Kidney (tissue), 14 donors: Measurements from ENCODE around the gene NFIL3. TPM values are rescaled to one million over a fixed set of nuclear protein-coding genes. Genes with fewer than 3 reads are reported as not detected.
"Not testable (repeated sequence)": the region's sequence is repeated elsewhere in the genome, so short reads cannot be mapped to it uniquely, and the experiment has no call there.

Experiments used
- DNase-seq, 5 donors: peaks; one replicate each; pipeline ENCODE4 v3.0.0-alpha.2; 2013 to 2020
- FAIRE-seq: peaks from 2 replicates; lab custom pipeline; 2012; peaks lifted over from hg19 to GRCh38; lab: Jason Lieb, UNC
- H3K27ac ChIP-seq, 2 donors: one replicate each; pipeline ENCODE4 v1.7.0; 2013; ENCODE audit warnings: low read depth in 2 of 2, low read length in 2 of 2, inconsistent platforms in 1 of 2
- H3K27me3 ChIP-seq: one replicate; pipeline ENCODE4 v1.7.1; 2013; ENCODE audit warnings: low read length, inconsistent platforms; ENCODE audit not compliant: control insufficient read depth, insufficient read depth
- H3K36me3 ChIP-seq, 3 donors: one replicate each; pipeline versions ENCODE4 v1.7.0 to v1.7.1; 2013; ENCODE audit warnings: low read length in 3 of 3, control low read depth in 1 of 3, inconsistent platforms in 1 of 3; ENCODE audit not compliant: insufficient read depth in 3 of 3, control insufficient read depth in 2 of 3
- H3K4me1 ChIP-seq, 3 donors: one replicate each; pipeline versions ENCODE4 v1.7.0 to v1.7.1; 2013; ENCODE audit warnings: low read length in 3 of 3, inconsistent platforms in 1 of 3, low read depth in 1 of 3; ENCODE audit not compliant: control insufficient read depth in 2 of 3, insufficient read depth in 2 of 3
- H3K4me3 ChIP-seq, 3 donors: one replicate each; pipeline versions ENCODE4 v1.7.0 to v1.8.1; 2013; ENCODE audit warnings: low read length in 3 of 3, control low read depth in 1 of 3, inconsistent platforms in 1 of 3
- H3K9ac ChIP-seq, 3 donors: one replicate each; pipeline versions ENCODE4 v1.7.0 to v1.7.1; 2013; ENCODE audit warnings: low read length in 3 of 3, control low read depth in 1 of 3, inconsistent platforms in 1 of 3
- H3K9me3 ChIP-seq, 3 donors: one replicate each; pipeline versions ENCODE4 v1.7.0 to v1.7.1; 2013; ENCODE audit warnings: low read length in 3 of 3, control low read depth in 1 of 3, inconsistent platforms in 1 of 3; ENCODE audit not compliant: control insufficient read depth in 2 of 3, insufficient read depth in 1 of 3
- CTCF ChIP-seq: IDR thresholded peaks from 3 replicates; pipeline ENCODE4 v1.5.1; 2012; ENCODE audit warnings: mild to moderate bottlenecking, moderate library complexity, borderline replicate concordance; ENCODE audit not compliant: insufficient read depth; ENCODE audit errors: extremely low read depth
- intact Hi-C: fragments of 100-400 bp; cut with DNase I; formaldehyde crosslinking; loops from one replicate; pipeline ENCODE4 v1.11.1; 2022
- polyA plus RNA-seq: library from polyadenylated mRNA; stranded (reverse); fragments of 350-450 nt; fragmentation: Illumina TruSeq; extraction: RNeasy Lipid Tissue Mini Kit (QIAGEN cat#74804); gene quantifications from one replicate; pipeline ENCODE4 v1.2.3, GENCODE V29; 2014; ENCODE audit warnings: low read depth, low replicate concordance; ENCODE audit not compliant: insufficient read depth
- total RNA-seq: library from RNA; stranded (reverse); fragmentation: NEBNext Ultra II Directional; extraction: Animal tissue kit (Norgen Biotek cat#: 25700); gene quantifications from one replicate; pipeline ENCODE4 v1.2.1, GENCODE V29; 2021
- donor health status: control.
- donor health status: control.
- donor health status: control.
- donor health status: control.
- donor health status: control.
- donor health status: DM: yes; HTN: yes; CAD: no.
- donor health status: Normal renal cell carcinoma (clear cell type).

Gene NFIL3
- total and polyA plus RNA-seq, 2 donors from 2014 or later: 16.7 to 31.3 TPM

DNA sequence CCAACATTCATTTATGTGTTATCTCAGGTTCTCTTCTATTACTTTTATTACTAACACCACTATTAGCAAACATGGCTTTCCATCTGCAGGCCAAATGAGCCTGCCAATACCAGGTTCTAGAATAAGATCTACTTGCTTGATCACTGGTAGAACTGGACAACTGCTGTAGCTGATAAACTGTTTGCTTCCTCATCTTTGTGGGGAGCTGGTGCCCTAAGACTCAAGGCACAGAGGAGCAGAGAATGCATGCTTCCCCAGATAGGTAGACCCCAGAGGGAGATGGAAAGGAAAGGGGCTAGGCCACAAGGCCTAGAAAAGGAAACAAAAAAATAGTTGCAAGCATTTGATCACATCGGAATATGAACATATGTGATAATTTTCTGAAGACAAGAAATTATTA is 31.2 kb downstream of the NFIL3 start:
- Histone ChIP-seq H3K27ac (no peak overlapping the region), H3K4me1 (no peaks in the 10 kb centered on the region), H3K9me3 (no peaks in the 10 kb centered on the region), H3K9ac (no peak overlapping the region), H3K27me3 (no peaks in the 10 kb centered on the region), H3K4me3 (no peak overlapping the region), H3K36me3 (no peaks in the 10 kb centered on the region)
- no peak for FAIRE-seq
- no peak for TF ChIP-seq CTCF
- intact Hi-C loops: no loop called here
- no peak for DNase-seq

DNA sequence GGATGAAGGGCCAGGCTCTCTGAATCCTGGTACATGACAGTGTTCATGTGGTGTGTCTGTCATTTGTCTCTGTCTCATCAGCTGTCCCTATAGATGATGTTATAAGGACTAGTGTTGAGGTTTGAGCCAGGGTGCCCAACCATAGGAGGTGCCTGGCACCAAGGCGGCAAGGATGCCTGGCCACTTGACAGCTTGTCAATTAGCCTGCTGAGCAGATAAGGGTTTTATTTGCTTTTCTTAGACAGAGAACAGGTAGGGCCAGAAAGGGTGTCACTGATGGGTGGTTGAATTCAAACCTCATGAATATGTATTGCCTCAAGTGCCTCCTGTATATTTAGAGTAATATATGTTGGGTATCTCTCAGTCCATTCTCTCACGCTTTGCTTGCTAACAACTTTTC is 31.8 kb downstream of the NFIL3 start:
- no peak for FAIRE-seq
- Histone ChIP-seq H3K9ac (no peak overlapping the region), H3K27ac (no peak overlapping the region), H3K27me3 (no peaks in the 10 kb centered on the region), H3K36me3 (no peaks in the 10 kb centered on the region), H3K4me1 (no peaks in the 10 kb centered on the region), H3K4me3 (no peak overlapping the region), H3K9me3 (no peaks in the 10 kb centered on the region)
- intact Hi-C loops: no loop called here
- TF ChIP-seq CTCF: no peak
- DNase-seq: no peak

- no peaks in the 10 kb centered on the region for H3K27me3 ChIP-seq
- TF ChIP-seq CTCF: no peak
- intact Hi-C loops: no loop called here
- DNase-seq: peak in 1 of 5 donors; percentile 6
- no peaks in the 10 kb centered on the region for H3K4me1 ChIP-seq
- H3K9me3 ChIP-seq: no peaks in the 10 kb centered on the region
- H3K4me3 ChIP-seq: no peak overlapping the region
- H3K27ac ChIP-seq: no peak overlapping the region
- no peak overlapping the region for H3K9ac ChIP-seq
- FAIRE-seq: no peak
- H3K36me3 ChIP-seq: no peaks in the 10 kb centered on the region
Observed at GRCh38 chr9:91391412-91391811, 32.2 kb downstream of the NFIL3 start.

GRCh38 chr9:91389686-91390085 is 33.9 kb downstream of the NFIL3 start:
- H3K9ac ChIP-seq, H3K27ac ChIP-seq, H3K27me3 ChIP-seq, DNase-seq, H3K36me3 ChIP-seq, H3K9me3 ChIP-seq, H3K4me3 ChIP-seq, FAIRE-seq, H3K4me1 ChIP-seq, intact Hi-C loops: not testable (repeated sequence)
